Spinal cord (tissue), 10 donors: ENCODE results near the gene ZNF320. TPM values are rescaled to one million over a fixed set of nuclear protein-coding genes. Genes with fewer than 3 reads are reported as not detected.
"Not testable (repeated sequence)": the region's sequence is repeated elsewhere in the genome, so short reads cannot be mapped to it uniquely, and the experiment has no call there.

Experiments
- DNase-seq, 6 donors: peaks; one replicate each; pipeline versions ENCODE4 v3.0.0 to v3.0.0-alpha.2; 2013 to 2015; ENCODE audit warnings: low spot score in 6 of 6, low read depth in 4 of 6
- H3K27ac ChIP-seq: one replicate; pipeline ENCODE4 v1.5.1; 2013; ENCODE audit warnings: low read depth, low read length, control low read depth
- H3K27me3 ChIP-seq: one replicate; pipeline ENCODE4 v1.6.1; 2013; ENCODE audit warnings: low read length; ENCODE audit not compliant: control insufficient read depth, insufficient read depth
- H3K36me3 ChIP-seq: one replicate; pipeline ENCODE4 v1.6.1; 2013; ENCODE audit warnings: low read length; ENCODE audit not compliant: control insufficient read depth, insufficient read depth
- H3K4me1 ChIP-seq: one replicate; pipeline ENCODE4 v1.6.1; 2013; ENCODE audit warnings: low read length; ENCODE audit not compliant: control insufficient read depth, insufficient read depth
- H3K4me3 ChIP-seq: one replicate; pipeline ENCODE4 v1.5.1; 2013; ENCODE audit warnings: low read depth, low read length, control low read depth
- H3K9me3 ChIP-seq: one replicate; pipeline ENCODE4 v1.6.1; 2013; ENCODE audit warnings: low read length; ENCODE audit not compliant: control insufficient read depth, insufficient read depth
- whole genome bisulfite sequencing: methylation state at CpG from one replicate; pipeline ENCODE4 v1.1.5; 2013; ENCODE audit warnings: missing lambda C conversion rate; ENCODE audit not compliant: insufficient coverage; 5-methylcytosine and 5-hydroxymethylcytosine counted together
- long read RNA-seq, 4 donors: transcript quantifications; one replicate each; lab custom pipeline, GENCODE V29; 2026
- polyA plus RNA-seq, 2 donors: library from polyadenylated mRNA; unstranded; fragments of 120-200 nt; gene quantifications; one replicate each; pipeline ENCODE4 v1.2.1, GENCODE V29; 2013; ENCODE audit not compliant: insufficient read length in 2 of 2
- total RNA-seq, 2 donors: library from RNA; depleted of rRNA in 1 of 2; stranded (reverse); fragments of 120-200 nt in 1 of 2; fragments of >200 nt in 1 of 2; gene quantifications; one replicate each; pipeline versions ENCODE4 v1.2.3 to v1.2.4, GENCODE V29; 2013 to 2014
- donor health status: healthy.

ZNF320 gene
- total RNA-seq, result 10 to 100 TPM; 21.2 to 28.8 TPM
- 10 to 100 TPM; 26.6 to 36.2 TPM for polyA plus RNA-seq
- long read RNA-seq, donor 1, result 0 reads
- long read RNA-seq, donor 2, result 0 reads
- long read RNA-seq, donor 3, result 0 reads
- long read RNA-seq, donor 4, partial matches to known transcripts, result 0 of 2 reads
- long read RNA-seq, donor 4, other reads (novel, unspliced or antisense), result 0 of 2 reads

GRCh38 chr19:52897138-52897935 lies at the start of gene ZNF320:
TSS of gene ZNF320 (minus strand) at chr19:52897635. CDS start at chr19:52890255, 7,380 bp downstream.
- peak; percentile 83 to 99 (median 92) for DNase-seq
- Histone ChIP-seq H3K4me1 (peaks cover 23% of the 10 kb centered on the region), H3K27me3 (no peaks in the 10 kb centered on the region), H3K9me3 (no peaks in the 10 kb centered on the region), H3K4me3 (peak within 1 kb of the TSS; percentile 76), H3K27ac (peak within 1 kb of the TSS; percentile 80), H3K36me3 (peaks cover 16% of the 10 kb centered on the region)
- under 1% methylated on average over 56 of the region's 56 CpGs for WGBS

GRCh38 chr19:52946322-52947310 lies 49.2 kb upstream of the ZNF320 start:
- Histone ChIP-seq H3K27me3 (peaks cover 6% of the 10 kb centered on the region), H3K4me1 (peaks cover 25% of the 10 kb centered on the region), H3K9me3 (no peaks in the 10 kb centered on the region), H3K27ac (no peak overlapping the region), H3K36me3 (no peaks in the 10 kb centered on the region), H3K4me3 (peak overlapping the region; percentile 9)
- WGBS, result 16% methylated on average over 29 of the region's 39 CpGs
- peak in 2 of 6 donors; percentile 50 to 62 for DNase-seq

DNA sequence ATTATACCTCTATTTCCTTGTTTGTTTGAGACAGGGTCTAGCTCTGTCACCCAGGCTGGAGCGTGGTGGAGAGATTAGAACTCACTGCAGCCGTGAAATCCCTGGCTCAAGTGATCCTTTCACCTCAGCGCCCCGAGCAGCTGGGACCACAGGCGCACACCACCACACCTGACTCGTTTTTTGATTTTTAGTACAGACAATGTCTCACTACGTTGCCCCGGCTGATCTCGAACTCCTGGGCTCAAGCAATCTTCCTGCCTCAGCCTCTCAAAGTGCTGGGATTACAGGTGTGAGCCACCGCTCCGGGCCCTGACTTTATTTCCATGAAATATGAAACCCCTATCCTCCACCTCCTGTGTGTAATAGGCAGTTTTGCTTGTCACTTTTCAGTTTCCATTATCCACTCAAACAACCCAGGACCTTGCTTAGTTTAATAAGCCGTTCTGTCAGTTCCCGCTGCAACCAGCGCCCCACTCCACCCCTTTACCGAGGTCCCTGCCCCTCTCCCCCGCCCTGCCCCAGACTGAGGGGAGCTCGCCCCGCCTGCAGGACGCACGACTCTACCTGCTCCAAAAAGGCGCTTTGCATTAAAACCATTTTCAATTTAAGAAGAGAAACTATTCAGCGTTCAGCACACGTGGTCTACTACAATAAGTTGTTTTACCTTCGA lies 48.4 kb upstream of the ZNF320 start:
- WGBS, result 64% methylated on average over 14 of the region's 24 CpGs
- H3K27ac ChIP-seq, result no peak overlapping the region
- DNase-seq, result no peak
- H3K27me3 ChIP-seq, result peaks cover 6% of the 10 kb centered on the region
- no peaks in the 10 kb centered on the region for H3K9me3 ChIP-seq
- no peaks in the 10 kb centered on the region for H3K36me3 ChIP-seq
- H3K4me1 ChIP-seq, result peaks cover 25% of the 10 kb centered on the region
- peak overlapping the region; percentile 9 for H3K4me3 ChIP-seq

- not testable (repeated sequence) for H3K27me3 ChIP-seq, H3K36me3 ChIP-seq, H3K9me3 ChIP-seq, DNase-seq, H3K27ac ChIP-seq, H3K4me3 ChIP-seq
- 66% methylated on average over 6 of the region's 17 CpGs for WGBS
- H3K4me1 ChIP-seq, result peaks cover 25% of the 10 kb centered on the region
Observed at GRCh38 chr19:52944703-52945493, 47.5 kb upstream of the ZNF320 start.

GRCh38 chr19:52943884-52944643 lies 46.6 kb upstream of the ZNF320 start:
- peaks cover 25% of the 10 kb centered on the region for H3K4me1 ChIP-seq
- H3K27me3 ChIP-seq, result peaks cover 6% of the 10 kb centered on the region
- WGBS, result 90% methylated on average over 13 of the region's 17 CpGs
- no peak overlapping the region for H3K27ac ChIP-seq
- DNase-seq, result no peak
- H3K36me3 ChIP-seq, result no peaks in the 10 kb centered on the region
- no peak overlapping the region for H3K4me3 ChIP-seq
- no peaks in the 10 kb centered on the region for H3K9me3 ChIP-seq

DNA sequence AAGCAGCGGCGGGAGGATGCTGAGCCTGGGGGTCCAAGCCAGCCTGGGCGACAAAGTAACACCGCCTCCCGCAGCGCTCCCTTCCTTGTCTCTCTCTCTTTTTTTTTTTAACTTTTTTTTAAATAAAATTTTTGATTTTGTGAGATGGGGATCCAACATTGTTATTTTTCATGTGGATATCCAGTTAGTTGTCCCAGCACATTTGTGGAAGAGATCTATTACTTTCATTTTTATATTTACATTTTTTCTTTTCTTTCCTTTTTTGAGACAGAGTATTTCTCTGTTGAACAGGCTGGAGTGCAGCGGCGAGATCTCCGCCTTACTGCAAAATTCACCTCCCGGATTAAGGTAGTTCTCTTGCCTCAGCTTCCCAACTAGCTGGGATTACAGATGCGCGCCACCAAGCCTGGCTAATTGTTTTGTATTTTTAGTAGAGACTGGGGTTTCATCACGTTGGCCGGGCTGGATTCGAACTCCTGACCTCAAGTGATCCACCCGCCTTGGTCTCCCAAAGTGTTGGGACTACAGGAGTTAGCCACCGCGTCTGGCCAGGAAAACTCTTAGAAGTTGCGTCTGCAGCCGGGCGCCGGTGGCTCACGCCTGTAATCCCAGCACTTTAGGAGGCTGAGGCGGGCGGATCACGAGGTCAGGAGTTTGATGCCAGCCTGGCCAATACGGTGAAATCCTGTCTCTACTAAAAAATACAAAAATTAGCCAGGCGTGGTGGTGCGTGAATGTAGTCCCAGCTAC lies 45.9 kb upstream of the ZNF320 start:
- WGBS, result 76% methylated on average over 22 of the region's 29 CpGs
- Histone ChIP-seq H3K9me3 (no peaks in the 10 kb centered on the region), H3K4me3 (peak overlapping the region; percentile 71), H3K4me1 (peaks cover 25% of the 10 kb centered on the region), H3K27ac (peak overlapping the region; percentile 47), H3K36me3 (no peaks in the 10 kb centered on the region), H3K27me3 (peaks cover 6% of the 10 kb centered on the region)
- no peak for DNase-seq

DNA sequence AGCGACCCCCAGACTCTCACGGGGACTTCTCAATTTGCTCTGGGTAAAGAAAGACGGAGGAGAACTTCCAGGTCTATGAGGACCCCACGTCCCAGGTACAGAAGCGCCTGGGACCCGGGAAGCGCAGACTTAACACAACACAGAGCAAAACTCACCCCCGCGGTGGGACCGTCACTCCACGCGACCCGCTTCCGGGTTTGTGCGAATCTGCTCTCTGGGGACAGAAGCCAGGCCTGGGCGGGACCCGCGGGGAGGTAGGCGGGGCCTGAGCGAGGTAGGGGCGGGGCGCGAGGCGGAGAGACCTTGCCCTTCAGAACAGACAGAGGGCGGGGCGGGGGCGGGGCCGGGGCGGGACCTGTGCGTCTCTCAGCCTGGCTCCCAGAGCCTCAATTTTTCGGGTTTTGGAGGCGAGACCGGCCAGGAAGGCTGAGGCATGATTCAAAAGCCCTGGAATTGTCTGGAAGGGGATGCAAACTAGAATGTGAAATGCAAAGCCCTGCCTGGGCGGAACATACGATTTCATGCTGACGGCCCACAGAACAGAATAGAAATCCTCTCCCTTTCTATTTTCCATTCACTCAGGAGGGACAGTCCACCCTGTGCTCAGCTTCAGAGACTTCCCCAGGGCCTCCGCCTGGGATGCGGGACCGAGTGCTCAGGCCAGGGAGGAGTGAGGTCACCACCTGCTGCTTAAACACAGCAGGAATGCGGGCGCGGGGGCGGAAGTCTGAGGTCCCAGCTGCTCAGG lies 45.1 kb upstream of the ZNF320 start:
- peak overlapping the region; percentile 47 for H3K27ac ChIP-seq
- WGBS, result 0% methylated on average over 38 of the region's 43 CpGs

More for the DNA sequence above, 45.1 kb upstream of the ZNF320 start:
- peak in 3 of 6 donors; percentile 54 to 90 (median 85) for DNase-seq
- peaks cover 6% of the 10 kb centered on the region for H3K27me3 ChIP-seq
- peak overlapping the region; percentile 71 for H3K4me3 ChIP-seq
- H3K36me3 ChIP-seq, result no peaks in the 10 kb centered on the region
- H3K4me1 ChIP-seq, result peaks cover 25% of the 10 kb centered on the region
- H3K9me3 ChIP-seq, result no peaks in the 10 kb centered on the region
